Activated CD8-positive, alpha-beta memory T cell treated with anti-CD3 and anti-CD28 coated beads, Interleukin-2, amount 50 U/mL, for 48 hours (primary cell): ENCODE measurements around the gene TOB1.
A peak's percentile ranks its signal among the peaks of the same experiment; 100 is the strongest.
"Not testable (repeated sequence)": the region's sequence is repeated elsewhere in the genome, so short reads cannot be mapped to it uniquely, and the experiment has no call there.

ENCODE experiments used
- DNase-seq: peaks from one replicate; pipeline ENCODE4 v3.0.0-alpha.2; 2020

Gene TOB1

GRCh38 chr17:50868140-50868438 is 1.9 kb upstream of the TOB1 start:
- DNase-seq, result no peak

DNA sequence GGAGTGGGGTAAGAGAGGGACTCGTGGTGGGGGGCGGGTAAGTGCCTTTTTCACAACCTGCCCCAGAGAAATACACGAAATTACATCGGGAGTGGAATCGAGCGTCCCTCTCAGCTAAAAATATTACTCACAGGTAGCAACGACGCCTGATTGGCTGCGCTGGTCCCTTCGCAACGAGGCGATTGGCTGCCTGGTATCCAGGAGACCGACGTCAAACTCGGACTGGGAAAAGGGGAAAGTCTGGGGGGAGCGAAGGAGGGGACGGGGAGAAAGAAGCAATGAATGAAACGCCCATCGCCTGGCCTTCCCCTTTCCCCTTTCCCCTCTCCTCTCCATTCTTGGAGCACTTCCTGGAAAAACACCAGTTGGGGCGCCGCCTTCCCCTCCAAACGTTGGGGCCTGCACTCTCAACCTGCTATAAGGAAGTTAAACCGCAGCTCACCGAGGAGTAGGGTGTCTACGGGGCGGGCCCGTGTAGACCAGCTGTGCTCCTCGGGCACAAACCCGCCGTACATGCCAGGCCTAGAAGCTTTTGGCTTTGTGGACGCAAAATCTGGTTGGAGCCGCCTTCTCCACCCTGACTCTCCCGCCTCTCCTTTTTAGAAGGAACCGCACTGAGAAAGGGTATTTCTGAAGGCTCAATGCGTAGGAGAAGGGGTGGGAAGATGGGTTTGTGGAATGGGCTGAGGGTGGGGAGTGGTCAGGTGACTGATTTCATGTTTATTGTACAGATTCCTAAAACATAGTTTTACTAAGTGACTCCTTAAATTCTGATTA is 1.4 kb upstream of the TOB1 start:
- DNase-seq, result peak; percentile 88

DNA sequence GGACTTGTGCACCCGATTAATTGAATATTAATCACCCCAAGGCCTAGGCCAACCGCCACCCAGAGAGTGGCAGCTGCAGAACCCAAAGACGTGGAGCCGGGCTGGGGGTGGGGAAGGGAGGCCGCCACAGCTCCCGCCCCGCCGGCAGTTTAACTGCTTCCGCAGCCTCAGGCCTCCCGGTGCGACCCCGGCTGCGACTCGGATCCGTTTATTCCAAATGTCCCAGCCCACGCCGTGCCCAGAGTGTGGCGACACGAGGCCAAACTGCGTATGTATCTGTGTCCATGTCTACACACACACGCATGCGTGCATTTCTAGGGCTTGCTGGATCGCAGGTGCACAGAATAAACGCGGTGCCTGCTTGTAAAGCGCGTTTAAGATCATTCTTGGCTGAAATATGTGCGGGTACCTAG is 802 bp upstream of the TOB1 start:
- peak; percentile 84 for DNase-seq

- no peak for DNase-seq
These were observed 290 bp downstream of the TOB1 start for GRCh38 chr17:50865868-50866260.

DNA sequence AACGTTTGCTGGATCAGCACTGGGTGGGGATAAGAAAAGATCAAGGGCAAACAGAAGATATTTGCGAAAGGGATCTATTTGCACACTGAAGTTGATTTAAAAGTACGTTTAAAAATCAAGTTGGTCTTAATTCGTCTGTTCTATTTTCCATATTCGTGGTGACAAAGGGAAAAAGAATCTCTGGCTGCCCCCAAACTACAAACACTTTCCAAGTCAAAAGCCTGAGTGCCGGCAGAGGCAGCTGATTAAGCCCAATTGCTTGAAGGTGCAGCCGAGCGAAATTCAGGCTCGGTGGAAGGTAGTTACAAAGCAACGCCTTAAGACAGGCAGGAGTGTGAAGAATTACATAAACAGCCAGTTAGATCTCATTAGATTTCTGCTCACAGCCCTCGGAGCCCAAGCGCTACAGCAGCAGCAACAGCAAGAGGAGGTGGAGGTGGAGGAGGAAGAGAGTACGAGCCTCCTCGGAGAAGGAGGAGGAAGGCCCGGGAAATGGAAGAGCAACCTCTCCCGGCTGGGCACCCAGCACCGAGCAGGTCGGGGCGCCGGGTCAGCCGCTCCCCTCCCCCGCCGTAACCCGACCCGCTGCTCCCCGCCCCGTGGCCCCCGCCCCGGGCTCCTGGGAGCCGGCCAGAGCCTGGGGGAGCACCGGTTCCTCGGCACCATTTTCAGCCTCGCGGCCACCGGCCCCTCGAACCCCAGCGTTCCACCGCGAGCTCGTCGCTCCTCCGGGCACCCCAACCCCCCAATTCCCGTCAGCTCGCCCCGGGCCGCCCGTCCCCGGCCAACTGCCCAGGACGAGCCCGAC is 890 bp downstream of the TOB1 start:
- peak; percentile 72 for DNase-seq

DNA sequence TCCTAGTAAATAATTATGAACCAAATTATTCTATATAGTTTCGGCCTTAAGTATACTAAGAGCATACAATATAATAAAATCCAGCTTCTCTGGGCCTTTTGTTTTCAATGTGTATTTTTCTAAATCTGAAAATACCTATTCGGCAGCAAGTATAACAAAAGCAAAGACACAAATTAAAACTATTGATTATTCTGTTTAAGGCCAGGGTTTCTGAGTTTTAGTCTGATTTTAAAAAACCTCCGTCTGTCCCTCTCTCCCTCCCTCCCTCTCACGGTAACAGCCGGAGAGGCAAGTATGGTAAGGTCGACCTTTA is 1.5 kb downstream of the TOB1 start:
- DNase-seq, result no peak

- no peak for DNase-seq
These were observed 2.2 kb downstream of the TOB1 start for GRCh38 chr17:50863931-50864330.

DNA sequence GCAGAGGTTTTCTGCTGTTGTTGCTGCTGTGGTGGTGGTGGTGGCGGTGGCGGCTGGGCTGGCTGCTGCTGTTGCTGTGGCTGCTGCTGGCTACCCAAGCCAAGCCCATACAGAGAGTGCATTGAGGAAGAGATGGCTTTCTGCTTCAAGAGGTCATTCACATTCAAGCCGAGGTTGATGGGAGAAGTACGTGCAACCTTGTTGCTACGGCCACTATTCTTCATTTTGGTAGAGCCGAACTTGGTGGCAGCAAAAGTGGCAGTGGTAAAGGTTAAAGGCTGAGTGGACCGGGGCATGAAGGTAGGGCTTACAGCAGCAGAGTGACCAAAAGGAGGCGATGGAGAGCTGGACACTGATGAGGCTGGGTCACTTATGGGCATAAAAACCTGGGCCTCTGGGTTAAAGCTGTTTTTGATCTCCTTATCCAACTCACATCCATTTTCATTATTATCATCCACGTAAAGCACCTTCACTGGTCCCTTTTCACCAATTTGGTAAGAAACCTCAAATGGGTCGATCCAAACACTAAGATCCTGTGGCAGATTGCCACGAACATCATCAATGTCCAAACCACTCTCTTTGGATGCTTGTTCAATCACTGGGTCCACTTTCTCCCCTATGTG is 2.8 kb downstream of the TOB1 start:
- DNase-seq, result no peak

DNA sequence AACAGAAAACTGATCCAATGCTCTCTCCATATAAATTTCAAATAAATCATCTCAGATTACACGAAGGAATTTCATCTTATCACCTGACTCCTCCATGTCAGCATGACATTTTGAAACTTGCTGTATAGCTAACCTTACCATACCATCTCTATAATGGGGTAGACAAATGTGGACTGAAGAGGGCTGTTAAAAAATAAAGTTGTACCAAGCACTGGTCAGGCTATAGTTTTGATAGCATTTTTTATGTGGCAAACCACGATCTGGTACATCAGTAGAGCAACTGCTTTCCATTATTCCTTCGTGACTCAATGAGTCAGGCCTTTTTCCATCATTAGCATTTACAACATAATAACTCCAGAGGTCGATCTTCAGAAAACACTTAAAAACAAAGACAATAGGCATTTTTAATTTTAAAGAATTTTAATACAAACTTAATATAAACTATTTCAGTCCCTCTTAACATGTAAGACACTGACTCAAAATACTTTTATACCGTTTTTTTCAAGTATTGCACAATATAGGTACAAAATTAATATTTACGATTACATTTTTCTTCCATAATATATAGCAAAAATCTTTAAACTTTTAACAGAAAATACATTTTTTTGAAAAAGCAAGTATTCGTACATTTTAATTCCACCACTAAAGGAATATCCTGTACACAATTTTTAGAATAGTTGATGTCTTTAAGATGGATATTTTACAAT is 4.2 kb downstream of the TOB1 start:
- DNase-seq, result no peak

- DNase-seq, result no peak
These were observed 4.8 kb downstream of the TOB1 start for GRCh38 chr17:50861334-50861676.

GRCh38 chr17:50859727-50860126 is 6.4 kb downstream of the TOB1 start:
- not testable (repeated sequence) for DNase-seq

DNA sequence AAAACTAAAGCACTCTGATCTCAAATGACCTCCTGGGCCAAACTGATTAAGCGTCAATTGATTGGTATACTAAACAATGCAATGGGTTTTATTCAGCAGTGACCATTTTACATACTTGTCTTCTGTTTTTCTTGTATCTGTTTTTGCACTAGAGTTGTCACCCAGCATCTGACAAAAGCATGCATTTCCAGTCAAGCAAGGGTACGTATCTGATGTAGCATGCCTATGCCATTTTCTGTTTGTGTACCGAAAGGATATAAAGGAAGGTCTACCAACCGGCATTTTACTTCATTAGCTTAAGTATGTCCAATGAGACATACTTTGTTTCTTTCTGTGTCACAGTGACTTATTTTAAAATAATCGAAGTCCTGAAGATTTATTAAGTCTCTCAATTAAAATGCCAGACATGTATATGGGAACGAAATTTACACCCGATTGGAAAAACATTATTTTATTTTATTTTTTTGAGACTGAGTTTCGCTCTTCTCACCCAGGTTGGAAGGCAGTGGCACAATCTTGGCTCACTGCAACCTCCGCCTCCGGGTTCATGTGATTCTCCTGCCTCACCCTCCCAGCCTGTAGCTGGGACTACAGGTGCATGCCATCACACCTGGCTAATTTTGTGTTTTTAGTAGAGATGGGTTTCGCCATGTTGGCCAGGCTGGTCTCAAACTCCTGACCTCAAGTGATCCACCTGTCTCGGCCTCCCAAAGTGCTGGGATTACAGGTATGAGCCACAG is 7.5 kb downstream of the TOB1 start:
- DNase-seq, result no peak

DNA sequence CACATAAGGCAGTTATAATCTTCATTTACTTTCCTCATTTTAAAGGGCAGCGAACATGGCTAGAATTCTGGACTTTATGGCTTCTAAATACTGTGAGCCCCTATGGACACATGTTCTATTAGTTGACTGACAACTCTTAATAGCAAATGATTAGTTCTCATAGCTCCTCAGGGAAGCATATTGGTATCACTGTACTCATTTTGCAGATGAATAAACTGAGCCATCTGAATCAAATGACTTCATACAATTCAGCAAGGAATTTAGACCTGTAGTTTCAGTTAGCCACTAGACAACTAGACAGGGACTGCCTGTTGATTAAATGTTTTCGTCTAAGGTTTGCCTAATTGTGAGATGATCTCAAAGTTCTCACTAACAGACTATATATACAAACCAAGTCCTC is 9.7 kb downstream of the TOB1 start:
- no peak for DNase-seq

DNA sequence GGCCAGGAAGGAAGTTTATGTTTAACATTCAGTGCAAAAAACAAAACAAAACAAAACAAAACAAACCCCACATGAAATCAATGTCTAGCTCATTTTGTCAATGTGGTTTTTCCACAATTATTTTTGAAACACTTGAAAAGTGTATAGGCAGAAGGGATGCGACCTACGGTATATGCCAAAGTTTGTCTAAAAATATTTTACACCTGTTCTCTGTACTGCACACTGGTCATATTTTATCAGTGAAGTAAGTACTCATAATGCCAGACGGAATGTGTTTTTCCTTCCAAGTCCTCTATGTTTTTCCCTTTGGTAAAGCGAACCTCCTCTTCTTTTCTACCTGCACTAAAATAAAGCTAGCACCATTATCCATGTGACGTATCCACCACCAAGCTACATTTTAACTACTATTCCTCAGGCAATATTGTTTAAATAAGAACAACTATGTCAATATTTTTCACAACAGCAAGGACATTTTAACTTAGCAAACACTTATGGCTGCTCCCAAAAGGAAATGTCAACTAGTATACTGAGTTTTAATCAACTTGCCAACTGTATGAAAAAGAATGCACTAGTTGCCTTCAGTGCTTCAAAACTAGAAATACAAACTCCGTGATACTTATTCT is 10.3 kb downstream of the TOB1 start:
- no peak for DNase-seq

DNA sequence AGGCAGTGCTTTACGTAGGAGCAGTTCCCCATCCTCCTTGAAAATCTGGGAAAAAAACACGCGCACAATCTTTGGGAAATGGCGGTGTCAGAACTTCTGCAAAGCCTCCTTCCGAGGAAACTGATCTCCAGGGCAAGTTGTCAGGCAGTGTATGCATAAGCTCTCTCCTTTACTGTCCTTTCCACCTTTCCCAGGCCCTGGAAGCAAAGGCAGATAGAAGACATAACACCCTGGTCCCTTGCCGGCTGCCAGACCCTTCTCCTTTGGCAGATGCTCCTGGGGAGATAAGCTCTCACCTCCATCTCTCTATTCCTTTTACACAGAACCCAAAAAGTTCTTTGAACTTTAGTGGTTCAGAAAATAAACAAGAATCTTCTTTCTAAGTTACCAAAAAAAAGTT is 12.4 kb downstream of the TOB1 start:
- no peak for DNase-seq

- DNase-seq, result no peak
These were observed 13.0 kb downstream of the TOB1 start for GRCh38 chr17:50853015-50853615.

DNA sequence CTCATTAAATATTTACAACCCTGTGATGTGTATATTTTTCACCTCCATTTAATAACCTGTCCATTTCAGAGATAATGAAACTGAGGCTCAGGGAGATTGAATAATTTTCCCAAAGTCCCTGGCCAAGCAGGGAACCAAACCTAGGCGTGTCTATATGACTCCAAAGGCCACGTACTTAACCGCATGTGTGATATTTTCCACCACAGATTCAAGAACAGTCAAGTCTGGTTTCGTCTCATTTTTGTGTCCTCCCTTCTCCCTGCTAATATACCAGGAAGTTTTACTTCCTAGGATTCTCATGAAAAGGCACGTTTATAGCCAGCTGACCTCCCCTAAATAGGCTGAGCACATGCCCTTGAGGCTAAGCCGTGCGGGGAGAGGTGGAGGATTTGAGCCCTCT is 15.5 kb downstream of the TOB1 start:
- DNase-seq, result no peak

DNA sequence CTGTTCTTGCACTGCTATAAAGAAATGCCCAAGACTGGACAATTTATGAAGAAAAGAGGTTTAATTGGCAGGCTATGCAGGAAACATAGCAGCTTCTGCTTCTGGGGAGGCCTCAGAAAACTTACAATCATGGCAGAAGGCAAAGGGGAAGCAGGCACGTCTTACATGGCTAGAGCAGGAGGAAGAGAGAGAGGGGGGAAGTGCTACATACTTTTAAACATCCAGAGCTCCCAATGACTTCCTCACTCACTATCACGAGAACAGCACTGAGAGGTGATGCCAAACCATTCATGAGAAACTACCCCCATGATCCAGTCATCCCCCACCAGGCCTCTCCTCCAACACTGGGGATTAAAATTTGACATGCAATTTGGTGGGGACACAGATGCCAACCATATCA is 17.4 kb downstream of the TOB1 start:
- peak; percentile 29 for DNase-seq

- DNase-seq, result peak; percentile 15
These were observed 18.1 kb downstream of the TOB1 start for GRCh38 chr17:50848039-50848438.

GRCh38 chr17:50847566-50847965 is 18.6 kb downstream of the TOB1 start:
- DNase-seq, result no peak

DNA sequence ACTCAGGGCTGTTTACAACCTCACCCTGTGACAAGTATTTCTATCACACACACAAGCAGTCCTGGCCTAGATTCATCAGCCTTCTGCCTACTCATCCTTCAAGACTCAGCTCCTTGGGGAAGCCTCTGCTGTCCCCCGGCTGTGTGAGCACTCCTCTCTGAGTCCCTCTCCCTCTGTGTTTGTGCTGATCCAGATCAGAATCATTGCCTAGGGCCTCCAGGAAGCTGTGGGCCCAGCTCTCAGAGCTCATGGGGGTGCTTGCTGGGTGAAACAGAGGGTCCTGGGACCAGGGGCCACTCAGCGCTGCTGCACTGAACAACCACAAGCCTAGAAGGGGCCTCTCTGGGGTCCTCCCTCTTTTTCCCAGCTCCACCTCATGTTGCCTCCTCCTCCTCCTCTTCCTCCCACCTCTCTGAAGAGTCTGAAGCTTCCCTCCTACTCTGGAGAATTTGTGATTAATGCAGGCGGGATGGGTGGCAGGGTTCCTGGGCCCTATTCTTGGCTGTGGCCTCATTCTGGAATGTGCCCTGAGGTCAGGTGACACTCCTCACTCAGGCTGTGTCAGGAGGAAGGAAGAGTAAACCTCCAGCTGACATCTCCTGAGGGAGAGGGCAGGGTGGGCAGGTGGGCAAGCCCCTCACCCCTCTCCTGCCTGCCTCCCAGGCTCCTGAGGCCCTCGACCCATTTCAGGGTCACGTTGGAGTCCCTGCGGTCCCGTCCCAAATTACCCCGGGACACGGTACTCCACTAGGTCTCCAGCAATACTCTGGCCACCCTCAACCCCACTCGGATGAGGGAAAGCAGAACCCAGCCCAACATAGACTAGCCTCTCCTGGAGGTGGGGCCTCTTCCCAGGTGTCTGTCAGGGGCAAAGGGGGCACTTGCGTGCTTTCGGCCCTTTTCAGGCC is 20.7 kb downstream of the TOB1 start:
- no peak for DNase-seq
